Right ventricle myocardium superior (tissue), 1 donor: ENCODE measurements around the gene DPM3. TPM values are rescaled to one million over a fixed set of nuclear protein-coding genes. Genes with fewer than 3 reads are reported as not detected.
A peak's percentile ranks its signal among the peaks of the same experiment; 100 is the strongest.
"Not testable (repeated sequence)": the region's sequence is repeated elsewhere in the genome, so short reads cannot be mapped to it uniquely, and the experiment has no call there.

Source experiments
- ATAC-seq: fragments of 200-7000 bp; cut with Tn5 transposase; one replicate; pipeline ENCODE4 v1.9.1; 2020; ENCODE audit warnings: mild to moderate bottlenecking; ENCODE audit not compliant: poor library complexity
- DNase-seq: peaks from one replicate; pipeline ENCODE4 v3.0.0-alpha.2; 2020
- intact Hi-C: fragments of 100-400 bp; cut with DNase I; formaldehyde crosslinking; loops from one replicate; pipeline ENCODE4 v1.11.2; 2022
- total RNA-seq: library from RNA; stranded (reverse); fragmentation: NEBNext Ultra II Directional; extraction: Animal tissue kit (Norgen Biotek cat#: 25700); gene quantifications from one replicate; pipeline ENCODE4 v1.2.1, GENCODE V29; 2021
- donor health status: DM: no; HTN: yes; CAD: no; lungs with severe emphysema.

Gene DPM3
- total RNA-seq, 1 donor from 2014 or later = 49.4 TPM

GRCh38 chr1:155177192-155177917, 37.0 kb upstream of the DPM3 start:
- DNase-seq (no peak), ATAC-seq (no peak)
- intact Hi-C loops = no loop called here

GRCh38 chr1:155176544-155177071, 36.3 kb upstream of the DPM3 start:
- intact Hi-C loops = no loop called here
- ATAC-seq (peak; percentile 58), DNase-seq (peak; percentile 89)

- ATAC-seq = no peak
- no peak for DNase-seq
- intact Hi-C loops = no loop called here
Observed at GRCh38 chr1:155175927-155176371, 35.6 kb upstream of the DPM3 start.

- DNase-seq (no peak), ATAC-seq (no peak)
- intact Hi-C loops = no loop called here
Observed at GRCh38 chr1:155175281-155175926, 35.1 kb upstream of the DPM3 start.

- intact Hi-C loops = no loop called here
- ATAC-seq (no peak), DNase-seq (no peak)
Observed at GRCh38 chr1:155174324-155175280, 34.3 kb upstream of the DPM3 start.

- no peak for ATAC-seq
- intact Hi-C loops = no loop called here
- no peak for DNase-seq
Observed at GRCh38 chr1:155173478-155174323, 33.4 kb upstream of the DPM3 start, which contains the start of gene TRIM46. Gene TRIM46, plus strand, starts transcription at chr1:155173849. Its CDS starts 118 bp downstream, at chr1:155173967.

GRCh38 chr1:155172732-155173477, 32.6 kb upstream of the DPM3 start, which contains the start of gene KRTCAP2:
Gene KRTCAP2, minus strand, starts transcription at chr1:155173304. Its CDS starts 80 bp downstream, at chr1:155173224.
- peak; percentile 93 for ATAC-seq
- intact Hi-C loops = no loop called here
- DNase-seq = peak; percentile 97

- DNase-seq = no peak
- intact Hi-C loops = no loop called here
- peak; percentile 3 for ATAC-seq
Observed at GRCh38 chr1:155171836-155172731, 31.8 kb upstream of the DPM3 start.

GRCh38 chr1:155170806-155171205, 30.5 kb upstream of the DPM3 start:
- ATAC-seq (no peak), DNase-seq (no peak)
- intact Hi-C loops = no loop called here

- no peak for DNase-seq
- intact Hi-C loops = no loop called here
- no peak for ATAC-seq
Observed at GRCh38 chr1:155170101-155170785, 29.9 kb upstream of the DPM3 start.

GRCh38 chr1:155169541-155169940, 29.2 kb upstream of the DPM3 start:
- intact Hi-C loops = loop anchor here (5.0 kb wide), 1 partner anchor 42 kb away; the partner anchor contains the start of gene EFNA1

GRCh38 chr1:155168456-155169210, 28.3 kb upstream of the DPM3 start:
- intact Hi-C loops = loop anchor here (5.0 kb wide), 1 partner anchor 41 kb away; the partner anchor contains the start of gene EFNA1
- DNase-seq (no peak), ATAC-seq (no peak)

More at GRCh38 chr1:155169541-155169940, 29.2 kb upstream of the DPM3 start:
- ATAC-seq (no peak), DNase-seq (no peak)

GRCh38 chr1:155168105-155168445, 27.7 kb upstream of the DPM3 start:
- not testable (repeated sequence) for ATAC-seq, DNase-seq
- intact Hi-C loops = loop anchor here (5.0 kb wide), 1 partner anchor 41 kb away; the partner anchor contains the start of gene EFNA1

GRCh38 chr1:155167166-155168104, 27.1 kb upstream of the DPM3 start:
- peak; percentile 90 for ATAC-seq
- peak; percentile 92 for DNase-seq
- intact Hi-C loops = loop anchor here (2.0 to 5.0 kb wide), 2 partner anchors 40 to 77 kb away; partner anchors contain the start of gene EFNA1
